Activated naive CD8-positive, alpha-beta T cell treated with anti-CD3 and anti-CD28 coated beads for 36 hours (primary cell): ENCODE results near the gene RFX2. TPM values are rescaled to one million over a fixed set of nuclear protein-coding genes. Genes with fewer than 3 reads are reported as not detected.
"Not testable (repeated sequence)": the region's sequence is repeated elsewhere in the genome, so short reads cannot be mapped to it uniquely, and the experiment has no call there.

Experiments
- DNase-seq: peaks from one replicate; pipeline ENCODE4 v3.0.0; 2021
- H3K27ac Mint-ChIP-seq: one replicate; pipeline ENCODE4 v1.8.0; 2022; ENCODE audit warnings: mild to moderate bottlenecking, moderate library complexity, mixed read lengths
- H3K27me3 Mint-ChIP-seq: one replicate; pipeline ENCODE4 v1.8.0; 2022; ENCODE audit warnings: mild to moderate bottlenecking, mixed read lengths
- H3K36me3 Mint-ChIP-seq: one replicate; pipeline ENCODE4 v1.8.0; 2021; ENCODE audit warnings: mild to moderate bottlenecking, mixed read lengths
- H3K4me1 Mint-ChIP-seq: one replicate; pipeline ENCODE4 v1.8.0; 2021; ENCODE audit warnings: mixed read lengths
- H3K4me3 Mint-ChIP-seq: one replicate; pipeline ENCODE4 v1.8.0; 2022; ENCODE audit warnings: mild to moderate bottlenecking, moderate library complexity, mixed read lengths
- H3K9me3 Mint-ChIP-seq: one replicate; pipeline ENCODE4 v1.8.0; 2022; ENCODE audit warnings: mixed read lengths
- total RNA-seq, 2 experiments: library from RNA; stranded (reverse); gene quantifications; one replicate each; pipeline ENCODE4 v1.2.3, GENCODE V29; 2021

RFX2 gene
- total RNA-seq, 2 experiments from 2014 or later = 9.5 to 10.3 TPM

DNA sequence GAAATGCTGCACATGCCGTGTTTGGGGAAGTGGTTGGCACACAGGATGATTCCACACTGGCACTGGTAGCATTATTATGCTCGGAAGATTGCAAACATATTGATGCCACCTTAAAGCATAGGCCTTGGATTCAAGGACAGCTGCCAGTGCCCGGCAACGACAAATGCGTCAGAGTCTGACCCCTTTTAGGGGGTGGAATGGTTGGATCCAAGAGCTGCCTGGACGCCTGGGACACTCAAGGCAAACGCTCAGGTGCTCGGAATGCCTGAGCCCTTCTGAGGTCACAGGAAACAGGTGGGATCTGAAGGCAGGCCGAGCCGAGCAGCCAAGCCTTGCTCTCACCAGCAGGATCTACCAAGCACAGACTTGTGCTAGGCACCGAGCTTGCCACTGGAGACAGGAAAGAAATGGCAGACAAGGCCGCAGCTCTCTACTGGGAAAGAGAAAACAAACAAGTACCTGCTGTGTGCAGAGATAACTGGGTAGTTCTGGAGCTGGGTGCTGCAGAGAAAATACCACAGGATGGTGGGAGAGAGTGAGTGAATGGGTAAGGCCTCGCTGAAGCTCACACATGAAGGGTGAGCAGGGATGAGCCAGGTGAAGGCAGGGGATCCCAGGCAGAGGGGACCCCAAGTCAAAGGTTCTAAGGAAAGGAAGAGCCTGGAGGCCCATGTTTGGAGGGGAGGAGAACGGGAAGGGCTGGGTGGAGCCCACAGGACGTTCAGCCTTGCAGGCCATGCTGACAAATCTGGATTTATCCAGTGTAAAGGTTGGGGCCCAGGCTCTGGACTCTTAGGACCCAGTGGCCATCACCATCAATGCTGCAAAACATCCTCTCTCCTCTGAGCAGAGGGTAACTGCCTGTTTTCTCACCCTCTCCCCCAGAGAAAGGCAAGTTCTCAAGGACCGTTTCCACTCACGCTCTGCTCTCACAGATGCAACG is 141.6 kb downstream of the RFX2 start:
- no peaks in the 10 kb centered on the region for H3K9me3 Mint-ChIP-seq
- peaks cover 79% of the 10 kb centered on the region for H3K4me1 Mint-ChIP-seq
- H3K27me3 Mint-ChIP-seq = no peaks in the 10 kb centered on the region
- H3K27ac Mint-ChIP-seq = peak overlapping the region; percentile 72
- no peak overlapping the region for H3K4me3 Mint-ChIP-seq
- DNase-seq = no peak
- peaks cover 30% of the 10 kb centered on the region for H3K36me3 Mint-ChIP-seq

DNA sequence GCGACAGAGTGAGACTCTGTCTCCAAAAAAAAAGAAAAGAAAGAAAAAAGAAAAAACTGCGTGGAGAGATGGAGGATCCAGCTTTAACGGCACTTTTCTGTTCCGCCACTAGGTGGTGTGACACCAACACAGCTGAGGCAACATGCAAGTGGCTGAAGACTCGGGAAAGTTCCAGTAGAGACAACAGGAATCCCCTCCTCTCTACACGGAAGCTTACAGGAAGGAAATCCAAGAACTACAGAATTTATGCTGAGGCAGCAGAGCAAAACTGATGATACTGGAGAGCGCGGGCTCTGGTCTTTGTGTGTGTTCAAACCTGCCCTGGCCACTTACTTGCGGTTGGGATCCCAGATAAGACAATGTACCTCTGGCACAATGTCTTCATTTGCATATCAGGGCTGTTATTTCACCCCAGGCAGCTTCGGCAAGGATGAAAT is 142.3 kb downstream of the RFX2 start:
- Mint-ChIP-seq H3K27ac (peak overlapping the region; percentile 72), H3K27me3 (no peaks in the 10 kb centered on the region), H3K36me3 (peaks cover 30% of the 10 kb centered on the region), H3K4me3 (peak overlapping the region; percentile 7), H3K4me1 (peaks cover 81% of the 10 kb centered on the region), H3K9me3 (no peaks in the 10 kb centered on the region)
- DNase-seq = peak; percentile 54

DNA sequence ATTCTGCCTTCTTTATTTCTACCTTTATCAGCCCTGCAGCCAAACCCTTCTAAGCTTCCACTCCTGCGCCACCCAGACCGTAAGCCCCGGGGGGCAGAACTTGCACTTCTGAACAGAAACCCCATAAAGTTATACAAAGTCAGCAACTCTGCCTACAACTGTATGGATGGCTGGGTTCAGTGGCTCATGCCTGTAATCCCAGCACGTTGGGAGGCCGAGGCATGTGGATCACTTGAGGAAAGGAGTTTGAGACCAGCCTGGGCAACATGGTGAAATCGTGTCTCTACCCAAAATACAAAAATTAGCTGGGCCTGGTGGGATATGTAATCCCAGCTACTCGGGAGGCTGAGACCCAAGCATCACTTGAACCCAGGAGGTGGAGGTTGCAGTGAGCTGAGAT is 142.7 kb downstream of the RFX2 start:
- Mint-ChIP-seq H3K27ac (peak overlapping the region; percentile 66), H3K4me1 (peaks cover 81% of the 10 kb centered on the region), H3K4me3 (peak overlapping the region; percentile 7), H3K9me3 (no peaks in the 10 kb centered on the region), H3K36me3 (peaks cover 28% of the 10 kb centered on the region), H3K27me3 (no peaks in the 10 kb centered on the region)
- DNase-seq = no peak

DNA sequence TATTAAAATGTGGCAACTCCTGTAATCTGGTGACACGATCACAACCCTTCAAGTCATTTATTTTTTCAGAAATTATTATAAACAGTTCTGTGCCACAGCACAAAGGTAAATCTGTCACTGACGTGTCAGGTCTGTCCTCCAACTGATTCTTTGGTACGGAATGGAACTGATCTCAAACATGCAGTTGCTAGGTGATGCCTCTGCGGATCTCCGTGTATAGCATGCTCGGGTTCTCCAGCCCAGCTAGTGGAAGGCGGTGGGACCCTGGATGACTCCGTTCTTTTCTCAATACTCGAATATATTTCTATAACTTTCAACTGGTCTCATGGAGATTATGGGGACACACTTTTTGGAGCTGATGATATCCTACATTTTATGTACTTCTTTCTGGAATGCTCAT is 143.4 kb downstream of the RFX2 start:
- no peak for DNase-seq
- H3K36me3 Mint-ChIP-seq = peaks cover 23% of the 10 kb centered on the region
- H3K27me3 Mint-ChIP-seq = no peaks in the 10 kb centered on the region
- H3K9me3 Mint-ChIP-seq = no peaks in the 10 kb centered on the region
- no peak overlapping the region for H3K27ac Mint-ChIP-seq
- no peak overlapping the region for H3K4me3 Mint-ChIP-seq
- peaks cover 82% of the 10 kb centered on the region for H3K4me1 Mint-ChIP-seq

DNA sequence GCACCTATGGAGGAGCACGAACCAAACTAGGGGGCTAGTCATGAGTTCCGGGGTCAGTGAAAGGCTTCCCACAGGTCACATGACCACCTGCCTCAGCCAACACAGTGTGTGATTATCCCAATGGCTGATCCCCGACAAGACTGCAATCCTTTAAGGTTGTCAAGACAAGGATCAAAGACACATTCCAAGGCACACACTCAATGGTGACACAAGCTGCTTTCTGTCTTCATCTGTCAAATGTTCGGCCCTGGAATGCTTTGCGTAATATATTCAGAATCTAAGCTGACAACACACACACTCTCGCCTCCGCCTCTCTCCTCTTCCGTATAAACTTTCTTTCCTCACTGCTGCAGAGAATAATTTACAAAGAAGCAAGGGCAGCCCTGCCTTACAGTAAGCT is 144.1 kb downstream of the RFX2 start:
- H3K4me3 Mint-ChIP-seq = no peak overlapping the region
- no peaks in the 10 kb centered on the region for H3K9me3 Mint-ChIP-seq
- H3K27me3 Mint-ChIP-seq = no peaks in the 10 kb centered on the region
- H3K36me3 Mint-ChIP-seq = peaks cover 21% of the 10 kb centered on the region
- DNase-seq = no peak
- peak overlapping the region; percentile 50 for H3K27ac Mint-ChIP-seq
- peaks cover 83% of the 10 kb centered on the region for H3K4me1 Mint-ChIP-seq

DNA sequence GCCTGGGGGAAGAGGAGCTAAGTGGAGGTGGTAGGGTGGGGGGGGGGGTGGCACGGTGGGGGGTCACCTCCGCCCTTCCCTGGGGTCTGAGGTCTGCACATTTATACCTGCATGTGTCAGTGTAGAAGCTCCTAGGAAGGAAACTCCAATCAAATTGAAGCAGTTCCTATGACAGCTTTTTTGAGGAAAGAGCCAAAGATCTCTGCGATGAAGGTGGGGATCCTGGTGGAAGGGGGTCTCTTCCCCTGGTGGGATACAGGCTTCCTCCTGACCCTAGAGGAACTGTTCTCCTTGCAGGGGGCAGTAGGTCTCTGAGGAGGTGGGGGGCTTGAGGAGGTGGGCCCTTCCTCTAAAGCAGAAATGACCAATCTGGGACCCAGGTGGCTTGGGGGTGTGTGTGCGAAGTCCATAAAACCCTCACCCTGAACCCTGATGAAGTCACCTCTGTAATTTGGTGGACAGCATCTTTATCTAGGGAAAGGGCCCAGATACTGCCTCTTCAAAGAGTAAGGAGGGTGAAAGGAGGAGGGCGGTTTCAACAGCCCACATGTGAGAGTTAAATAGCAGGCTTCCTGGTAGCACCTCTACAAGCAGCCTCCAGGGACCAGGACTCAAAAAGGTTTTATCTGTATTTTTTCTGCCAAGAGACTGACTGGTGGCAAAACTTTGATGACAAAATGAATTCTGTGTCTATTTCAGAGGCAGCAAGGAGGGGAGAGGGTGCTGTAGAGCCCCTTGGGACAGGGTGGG is 145.3 kb downstream of the RFX2 start:
- no peak for DNase-seq
- Mint-ChIP-seq H3K36me3 (peaks cover 25% of the 10 kb centered on the region), H3K4me1 (peaks cover 88% of the 10 kb centered on the region), H3K27ac (peak overlapping the region; percentile 43), H3K4me3 (no peak overlapping the region), H3K9me3 (no peaks in the 10 kb centered on the region), H3K27me3 (no peaks in the 10 kb centered on the region)

DNA sequence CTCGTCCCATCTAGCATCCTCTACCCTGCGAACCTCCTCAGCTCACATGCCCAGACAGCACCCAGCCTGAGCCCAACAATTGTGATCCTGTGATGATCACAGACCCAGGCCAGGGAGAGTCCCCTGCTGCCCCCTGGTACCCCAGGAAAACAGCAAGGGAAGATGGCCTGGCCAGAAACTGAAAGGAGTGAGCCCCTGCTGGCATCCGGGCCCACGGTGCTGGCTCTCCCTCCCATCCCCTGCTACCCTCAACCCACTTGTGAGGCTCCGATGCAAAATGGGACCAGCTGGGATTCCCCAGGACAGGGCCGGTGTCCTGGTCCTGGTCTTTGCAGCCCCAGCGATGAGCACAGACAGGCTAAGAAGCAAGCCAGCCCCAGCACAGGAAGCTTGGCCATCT is 146.4 kb downstream of the RFX2 start:
- no peaks in the 10 kb centered on the region for H3K27me3 Mint-ChIP-seq
- no peaks in the 10 kb centered on the region for H3K9me3 Mint-ChIP-seq
- H3K27ac Mint-ChIP-seq = peak overlapping the region; percentile 79
- no peak overlapping the region for H3K4me3 Mint-ChIP-seq
- H3K4me1 Mint-ChIP-seq = peaks cover 88% of the 10 kb centered on the region
- H3K36me3 Mint-ChIP-seq = peaks cover 25% of the 10 kb centered on the region
- DNase-seq = no peak

DNA sequence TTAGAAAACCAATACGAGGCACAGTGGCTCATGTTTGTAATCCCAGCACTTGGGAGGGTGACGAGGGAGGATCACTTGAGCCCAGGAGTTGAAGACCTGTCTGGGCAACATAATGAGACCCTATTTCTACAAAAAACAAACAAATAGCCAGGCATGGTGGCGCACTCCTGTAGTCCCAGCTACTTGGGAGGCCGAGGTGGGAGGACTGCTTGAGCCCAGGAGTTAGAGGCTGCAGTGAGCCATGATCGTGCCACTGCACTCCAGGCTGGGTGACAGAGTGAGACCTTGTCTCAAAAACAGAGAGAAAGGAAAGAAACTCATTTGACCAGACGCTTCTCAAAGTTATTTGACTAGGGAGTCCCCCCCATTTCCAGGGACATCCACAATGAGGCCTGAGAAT is 147.0 kb downstream of the RFX2 start:
- H3K4me3 Mint-ChIP-seq, H3K27me3 Mint-ChIP-seq: not testable (repeated sequence)

DNA sequence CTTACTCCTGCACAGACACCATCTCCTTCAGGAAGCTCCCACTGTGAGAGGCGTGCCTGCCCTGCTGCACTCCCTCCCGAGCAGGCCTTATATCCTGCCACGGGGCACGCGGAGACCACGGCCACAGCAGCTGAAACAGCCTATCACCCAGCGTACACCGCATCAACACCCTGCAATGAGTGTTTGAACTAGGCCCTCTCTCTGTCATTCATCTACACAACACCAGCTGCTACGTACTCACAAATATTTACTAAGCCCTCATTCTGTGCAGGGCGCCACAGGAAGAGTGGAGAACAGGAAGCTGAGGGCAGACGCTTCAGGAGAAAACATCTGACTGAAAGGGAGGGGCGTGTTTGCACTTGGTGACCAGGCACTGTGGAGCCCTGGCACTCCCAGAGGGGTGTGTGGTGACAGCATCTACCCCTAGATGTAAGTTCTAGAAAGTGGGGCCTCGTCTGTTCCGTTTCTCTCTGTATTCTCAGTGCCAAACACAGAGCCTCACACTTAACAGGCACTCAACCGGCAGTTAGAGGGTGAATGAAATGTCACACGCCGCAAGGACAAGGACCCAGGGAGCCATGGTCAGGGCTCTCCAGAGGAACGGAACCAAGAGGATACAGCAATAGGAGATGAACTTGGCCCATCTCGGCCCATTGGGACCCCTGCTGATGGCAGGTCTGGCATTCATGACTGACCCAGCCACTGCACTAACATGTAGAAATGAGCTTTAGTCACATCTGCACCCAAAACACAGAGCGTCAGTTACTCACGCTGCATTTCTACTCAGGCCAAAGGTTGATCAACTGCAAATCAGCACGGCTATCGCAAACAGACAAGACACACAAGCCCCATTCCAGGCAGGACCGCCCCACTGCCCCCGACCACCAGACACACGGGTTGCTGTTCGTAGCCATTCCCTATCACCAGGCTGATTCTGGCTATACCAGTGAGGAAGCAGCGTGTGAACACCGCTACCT is 148.0 kb downstream of the RFX2 start:
- peak; percentile 40 for DNase-seq
- peaks cover 82% of the 10 kb centered on the region for H3K4me1 Mint-ChIP-seq
- peaks cover 22% of the 10 kb centered on the region for H3K36me3 Mint-ChIP-seq
- H3K4me3 Mint-ChIP-seq = peak overlapping the region; percentile 53
- H3K27ac Mint-ChIP-seq = peak overlapping the region; percentile 79
- no peaks in the 10 kb centered on the region for H3K9me3 Mint-ChIP-seq
- no peaks in the 10 kb centered on the region for H3K27me3 Mint-ChIP-seq

More for the DNA sequence above, 147.0 kb downstream of the RFX2 start:
- not testable (repeated sequence) for H3K9me3 Mint-ChIP-seq, DNase-seq
- Mint-ChIP-seq H3K4me1 (peaks cover 85% of the 10 kb centered on the region), H3K27ac (peak overlapping the region; percentile 79), H3K36me3 (peaks cover 25% of the 10 kb centered on the region)

DNA sequence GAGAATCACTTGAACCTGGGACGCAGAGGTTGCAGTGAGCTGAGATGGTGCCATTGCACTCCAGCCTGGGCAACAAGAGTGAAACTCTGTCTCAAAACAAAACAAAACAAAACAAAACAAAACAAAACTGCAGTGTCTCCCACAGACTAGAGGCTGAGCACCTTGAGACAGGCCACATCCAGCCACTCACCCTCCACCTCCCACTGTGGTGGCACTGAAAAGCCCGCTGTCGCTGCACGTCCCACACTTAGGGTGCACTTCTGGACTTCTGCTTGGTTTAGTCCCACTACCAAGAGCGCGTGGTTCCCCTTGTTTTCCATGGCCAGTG is 148.7 kb downstream of the RFX2 start:
- H3K4me1 Mint-ChIP-seq = peaks cover 82% of the 10 kb centered on the region
- H3K9me3 Mint-ChIP-seq, H3K27me3 Mint-ChIP-seq, DNase-seq: not testable (repeated sequence)
- peaks cover 18% of the 10 kb centered on the region for H3K36me3 Mint-ChIP-seq
- peak overlapping the region; percentile 79 for H3K27ac Mint-ChIP-seq
- H3K4me3 Mint-ChIP-seq = peak overlapping the region; percentile 53

DNA sequence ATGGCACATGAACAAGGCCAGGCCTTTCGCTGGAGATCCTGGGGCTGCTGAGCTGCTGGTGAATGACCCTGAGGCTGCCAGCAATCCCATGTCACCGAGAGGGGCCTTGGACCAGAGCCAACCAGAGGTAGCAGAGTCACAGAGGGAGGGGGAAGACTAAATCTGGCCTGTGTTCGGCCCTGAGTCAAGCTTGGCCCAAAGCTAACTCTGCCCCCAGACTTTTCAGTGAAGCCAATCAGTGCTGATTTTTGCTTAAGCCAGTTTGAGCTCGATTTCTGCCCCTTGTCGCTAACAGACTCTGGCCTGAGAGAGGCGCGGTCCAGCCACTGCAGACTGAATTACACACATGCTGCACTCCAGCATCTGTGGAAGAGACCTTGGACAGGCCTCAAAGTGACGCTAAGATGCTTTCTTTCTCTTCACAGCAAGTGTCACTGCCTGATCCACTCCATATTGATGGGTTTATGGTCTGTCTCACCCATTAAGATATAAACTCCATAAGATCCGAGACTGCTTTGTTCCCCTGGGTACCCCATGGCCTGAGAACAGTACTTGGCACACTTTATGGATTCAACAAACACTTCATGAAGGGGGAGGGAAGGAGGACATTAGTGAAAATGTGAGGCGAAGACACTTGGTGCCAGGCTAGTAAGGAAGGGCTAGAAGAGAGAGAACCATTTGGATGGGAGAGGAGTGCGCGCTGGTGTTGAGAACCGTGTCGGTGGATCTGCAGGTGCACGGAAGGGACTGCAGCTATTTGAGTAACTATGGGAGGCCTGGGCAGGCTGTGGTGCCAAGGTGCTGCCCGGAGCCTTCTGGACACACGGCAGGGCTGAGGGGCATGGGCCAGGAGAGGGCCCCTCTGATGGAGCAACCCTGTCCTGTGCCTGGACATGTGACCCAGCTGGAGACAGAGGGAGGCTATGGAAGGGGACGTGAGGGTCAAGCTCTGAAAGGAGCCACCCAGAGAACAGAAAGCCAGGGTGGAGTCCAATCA is 150.0 kb downstream of the RFX2 start:
- Mint-ChIP-seq H3K27me3 (no peaks in the 10 kb centered on the region), H3K9me3 (no peaks in the 10 kb centered on the region), H3K4me3 (no peak overlapping the region), H3K36me3 (peaks cover 18% of the 10 kb centered on the region), H3K27ac (peak overlapping the region; percentile 60), H3K4me1 (peaks cover 85% of the 10 kb centered on the region)
- no peak for DNase-seq

DNA sequence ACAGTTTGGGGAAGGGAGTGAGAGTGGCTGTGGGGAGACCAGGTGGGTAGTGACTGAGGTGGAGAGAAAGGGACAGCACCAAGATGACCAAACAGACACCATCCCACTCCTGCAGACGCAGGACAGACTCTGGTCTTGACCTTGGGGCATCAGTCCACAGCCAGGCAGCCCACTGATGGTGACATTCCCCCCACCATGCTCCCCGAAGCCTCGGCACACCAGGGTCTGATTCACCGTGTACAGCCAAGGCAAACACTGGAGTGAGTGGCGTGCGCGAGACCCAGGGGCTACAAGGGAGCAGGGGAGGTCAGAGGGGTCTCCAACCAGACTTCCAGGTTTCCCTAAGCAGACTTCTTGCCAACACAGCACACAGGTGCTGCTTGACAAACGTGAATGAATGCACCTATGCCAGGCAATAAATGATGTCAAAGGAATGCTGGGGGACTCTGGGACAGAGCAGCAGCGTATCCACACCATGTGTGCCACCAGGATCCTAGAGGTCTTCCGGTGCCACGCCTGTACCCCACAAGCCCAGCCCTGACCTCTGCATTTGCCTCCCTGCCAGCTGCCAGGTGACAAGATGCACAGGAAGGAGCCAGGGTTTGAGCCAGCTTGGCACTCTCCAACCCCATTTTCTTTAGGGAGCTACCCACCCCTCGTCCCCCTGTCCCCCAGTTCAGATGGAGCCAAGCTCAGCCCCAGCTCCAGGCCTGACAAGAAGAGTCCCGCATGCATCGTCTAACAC is 150.9 kb downstream of the RFX2 start:
- Mint-ChIP-seq H3K27ac (peak overlapping the region; percentile 50), H3K27me3 (no peaks in the 10 kb centered on the region), H3K9me3 (no peaks in the 10 kb centered on the region), H3K4me3 (no peak overlapping the region), H3K36me3 (peaks cover 19% of the 10 kb centered on the region), H3K4me1 (peaks cover 84% of the 10 kb centered on the region)
- no peak for DNase-seq

DNA sequence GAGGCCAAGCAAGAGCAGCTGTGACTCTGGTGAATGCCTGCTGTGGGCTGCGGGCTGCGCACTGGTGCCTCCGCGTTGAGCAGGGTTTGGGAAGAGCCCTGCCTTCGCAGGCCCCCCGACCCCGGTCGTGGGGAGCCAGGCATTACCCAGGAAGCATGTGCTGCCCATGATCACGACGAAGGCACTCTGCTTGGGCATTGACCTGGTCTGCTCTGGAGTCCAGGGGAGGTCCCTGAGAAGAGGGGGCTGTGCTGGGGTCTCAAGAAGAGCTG is 151.5 kb downstream of the RFX2 start:
- Mint-ChIP-seq H3K27ac (peak overlapping the region; percentile 50), H3K27me3 (no peaks in the 10 kb centered on the region), H3K36me3 (peaks cover 22% of the 10 kb centered on the region), H3K4me3 (no peak overlapping the region), H3K9me3 (no peaks in the 10 kb centered on the region), H3K4me1 (peaks cover 84% of the 10 kb centered on the region)
- no peak for DNase-seq
